Liver (tissue), 9 donors: ENCODE results near the gene OSGIN1. TPM values are rescaled to one million over a fixed set of nuclear protein-coding genes. Genes with fewer than 3 reads are reported as not detected.

Experiments used
- DNase-seq: peaks from one replicate; pipeline ENCODE4 v3.0.0-alpha.2; 2017; ENCODE audit warnings: low spot score
- H3K27ac ChIP-seq, 2 donors: one replicate each; pipeline ENCODE4 v1.7.0; 2013; ENCODE audit warnings: inconsistent platforms in 2 of 2, low read length in 2 of 2, control low read depth in 1 of 2, low read depth in 1 of 2, mild to moderate bottlenecking in 1 of 2
- H3K27me3 ChIP-seq, 4 donors: one replicate each; pipeline versions ENCODE4 v1.6.1 to v1.7.0; 2013; ENCODE audit warnings: low read length in 3 of 4, inconsistent platforms in 1 of 4, mild to moderate bottlenecking in 1 of 4, moderate library complexity in 1 of 4; ENCODE audit not compliant: control insufficient read depth in 4 of 4, insufficient read depth in 4 of 4
- H3K36me3 ChIP-seq, 4 donors: one replicate each; pipeline versions ENCODE4 v1.6.1 to v1.7.0; 2013; ENCODE audit warnings: low read length in 3 of 4, mild to moderate bottlenecking in 3 of 4, low read depth in 1 of 4, moderate library complexity in 1 of 4; ENCODE audit not compliant: control insufficient read depth in 4 of 4, insufficient read depth in 3 of 4
- H3K4me1 ChIP-seq, 4 donors: one replicate each; pipeline versions ENCODE4 v1.6.1 to v1.7.0; 2013; ENCODE audit warnings: low read length in 3 of 4, mild to moderate bottlenecking in 3 of 4, moderate library complexity in 1 of 4; ENCODE audit not compliant: control insufficient read depth in 4 of 4, insufficient read depth in 4 of 4
- H3K4me3 ChIP-seq, 3 donors: one replicate each; pipeline versions ENCODE4 v1.6.1 to v1.7.0; 2013; ENCODE audit warnings: low read length in 3 of 3, control low read depth in 1 of 3, low read depth in 1 of 3, mild to moderate bottlenecking in 1 of 3
- H3K9ac ChIP-seq, 2 donors: one replicate each; pipeline ENCODE4 v1.7.0; 2013; ENCODE audit warnings: low read length in 2 of 2, mild to moderate bottlenecking in 2 of 2, moderate library complexity in 2 of 2, control low read depth in 1 of 2, low read depth in 1 of 2
- H3K9me3 ChIP-seq, 4 donors: one replicate each; pipeline versions ENCODE4 v1.6.1 to v1.7.0; 2013; ENCODE audit warnings: low read length in 3 of 4; ENCODE audit not compliant: control insufficient read depth in 4 of 4
- EGR1 ChIP-seq, 2 donors: IDR thresholded peaks; 2 replicates each; pipeline ENCODE4 v1.6.1; 2016 to 2018; ENCODE audit warnings: antibody characterized with exemption in 2 of 2, low read depth in 2 of 2
- FOXA1 ChIP-seq: IDR thresholded peaks from 2 replicates; pipeline ENCODE4 v1.6.1; 2016; ENCODE audit warnings: antibody characterized with exemption
- FOXA2 ChIP-seq: IDR thresholded peaks from 2 replicates; pipeline ENCODE4 v1.6.1; 2016; ENCODE audit warnings: antibody characterized with exemption
- GABPA ChIP-seq, 2 donors: IDR thresholded peaks in 1 of 2; conservative IDR thresholded peaks in 1 of 2; 2 replicates each; pipeline ENCODE4 v1.6.1; 2016; ENCODE audit warnings: antibody characterized with exemption in 2 of 2, mild to moderate bottlenecking in 1 of 2, moderate library complexity in 1 of 2
- HNF4A ChIP-seq, 2 donors: conservative IDR thresholded peaks; 2 replicates each; pipeline ENCODE4 v1.6.1; 2016; ENCODE audit warnings: antibody characterized with exemption in 2 of 2, mild to moderate bottlenecking in 2 of 2
- HNF4G ChIP-seq: IDR thresholded peaks from 2 replicates; pipeline ENCODE4 v1.6.1; 2016; ENCODE audit warnings: antibody characterized with exemption
- JUND ChIP-seq, 2 donors: IDR thresholded peaks; 2 replicates each; pipeline ENCODE4 v1.6.1; 2016; ENCODE audit warnings: antibody characterized with exemption in 2 of 2
- NR2F2 ChIP-seq: IDR thresholded peaks from 2 replicates; pipeline ENCODE4 v1.6.1; 2016; ENCODE audit warnings: antibody characterized with exemption
- RAD21 ChIP-seq, 2 donors: IDR thresholded peaks; 2 replicates each; pipeline ENCODE4 v1.6.1; 2016; ENCODE audit warnings: antibody characterized with exemption in 2 of 2, mild to moderate bottlenecking in 2 of 2
- RXRA ChIP-seq, 2 donors: IDR thresholded peaks; 2 replicates each; pipeline ENCODE4 v1.6.1; 2017 to 2018; ENCODE audit warnings: antibody characterized with exemption in 2 of 2, mild to moderate bottlenecking in 1 of 2
- SP1 ChIP-seq: IDR thresholded peaks from 2 replicates; pipeline ENCODE4 v1.6.1; 2018; ENCODE audit warnings: antibody characterized with exemption, mild to moderate bottlenecking
- TAF1 ChIP-seq: conservative IDR thresholded peaks from 2 replicates; pipeline ENCODE4 v1.6.1; 2016; ENCODE audit warnings: antibody characterized with exemption, mild to moderate bottlenecking
- YY1 ChIP-seq: IDR thresholded peaks from 2 replicates; pipeline ENCODE4 v1.6.1; 2016; ENCODE audit warnings: antibody characterized with exemption, mild to moderate bottlenecking
- WGBS: extraction: QIAGEN DNeasy Blood & Tissue Kit; methylation state at CpG from one replicate; pipeline ENCODE4 v1.1.7; 2013; 5-methylcytosine and 5-hydroxymethylcytosine counted together
- polyA plus RNA-seq, 2 donors: library from polyadenylated mRNA; stranded (reverse) in 1 of 2; unstranded in 1 of 2; fragments of 200-250 nt in 1 of 2; fragments of >200 nt in 1 of 2; fragmentation: Nextera tagmentation in 1 of 2; extraction: Ambion mirVana in 1 of 2; gene quantifications; one replicate each; pipeline versions ENCODE4 v1.2.1 to v1.2.3, GENCODE V29; 2013 to 2015
- total RNA-seq, 2 donors: library from RNA; depleted of rRNA; stranded (reverse); fragments of >200 nt; gene quantifications; one replicate each; pipeline ENCODE4 v1.2.3, GENCODE V29; 2014
- TF ChIP-seq, protein P1 (sequence below): IDR thresholded peaks from 2 replicates; pipeline ENCODE4 v1.6.1; 2016; ENCODE audit warnings: antibody characterized with exemption
- TF ChIP-seq, protein P2 (sequence below): fragments of 150-350 bp; IDR thresholded peaks from 2 replicates; pipeline ENCODE4 v1.5.1; 2017; ENCODE audit warnings: improper control_type of control experiment, low read depth, low read length; ENCODE audit not compliant: missing input control
- TF ChIP-seq, protein P3 (sequence below): IDR thresholded peaks from 2 replicates; pipeline ENCODE4 v1.6.1; 2016; ENCODE audit warnings: antibody characterized with exemption
- TF ChIP-seq, protein P4 (sequence below): IDR thresholded peaks from 2 replicates; pipeline ENCODE4 v1.6.1; 2016; ENCODE audit warnings: antibody characterized with exemption, mild to moderate bottlenecking
- TF ChIP-seq, protein P5 (sequence below): IDR thresholded peaks from 2 replicates; pipeline ENCODE4 v1.6.1; 2016; ENCODE audit warnings: antibody characterized with exemption
- donor health status: healthy.
- donor health status: healthy.
- donor health status: healthy.
- donor health status: healthy.
- donor health status: healthy.

Gene OSGIN1
- total and polyA plus RNA-seq, 4 donors = 7.1 to 90.4 (median 60.4) TPM

DNA sequence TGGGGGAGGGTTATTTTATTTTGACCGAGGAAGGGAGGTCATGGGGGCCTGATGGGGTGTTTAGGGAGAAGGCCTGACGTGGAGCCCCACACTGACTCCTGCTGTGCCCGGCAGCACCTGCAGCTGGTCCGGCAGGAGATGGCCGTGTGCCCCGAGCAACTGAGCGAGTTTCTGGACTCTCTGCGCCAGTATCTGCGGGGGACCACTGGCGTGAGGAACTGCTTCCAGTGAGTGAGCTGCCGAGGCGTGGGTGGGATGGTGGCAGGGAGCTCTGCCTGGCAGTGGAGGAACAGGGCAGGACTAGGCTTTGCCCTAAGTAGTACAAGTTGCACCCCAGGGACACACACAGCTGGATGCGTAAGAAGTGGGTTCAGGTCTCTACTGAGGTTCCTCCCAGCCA is 45.1 kb downstream of the OSGIN1 start:
- TF ChIP-seq FOXA1 = no peak
- TF ChIP-seq TAF1 = no peak
- TF ChIP-seq SP1 = no peak
- no peak for TF ChIP-seq HNF4G
- TF ChIP-seq, protein P1, sequence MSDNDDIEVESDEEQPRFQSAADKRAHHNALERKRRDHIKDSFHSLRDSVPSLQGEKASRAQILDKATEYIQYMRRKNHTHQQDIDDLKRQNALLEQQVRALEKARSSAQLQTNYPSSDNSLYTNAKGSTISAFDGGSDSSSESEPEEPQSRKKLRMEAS = no peak
- TF ChIP-seq FOXA2 = no peak
- TF ChIP-seq, protein P2, sequence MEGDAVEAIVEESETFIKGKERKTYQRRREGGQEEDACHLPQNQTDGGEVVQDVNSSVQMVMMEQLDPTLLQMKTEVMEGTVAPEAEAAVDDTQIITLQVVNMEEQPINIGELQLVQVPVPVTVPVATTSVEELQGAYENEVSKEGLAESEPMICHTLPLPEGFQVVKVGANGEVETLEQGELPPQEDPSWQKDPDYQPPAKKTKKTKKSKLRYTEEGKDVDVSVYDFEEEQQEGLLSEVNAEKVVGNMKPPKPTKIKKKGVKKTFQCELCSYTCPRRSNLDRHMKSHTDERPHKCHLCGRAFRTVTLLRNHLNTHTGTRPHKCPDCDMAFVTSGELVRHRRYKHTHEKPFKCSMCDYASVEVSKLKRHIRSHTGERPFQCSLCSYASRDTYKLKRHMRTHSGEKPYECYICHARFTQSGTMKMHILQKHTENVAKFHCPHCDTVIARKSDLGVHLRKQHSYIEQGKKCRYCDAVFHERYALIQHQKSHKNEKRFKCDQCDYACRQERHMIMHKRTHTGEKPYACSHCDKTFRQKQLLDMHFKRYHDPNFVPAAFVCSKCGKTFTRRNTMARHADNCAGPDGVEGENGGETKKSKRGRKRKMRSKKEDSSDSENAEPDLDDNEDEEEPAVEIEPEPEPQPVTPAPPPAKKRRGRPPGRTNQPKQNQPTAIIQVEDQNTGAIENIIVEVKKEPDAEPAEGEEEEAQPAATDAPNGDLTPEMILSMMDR = no peak
- TF ChIP-seq, protein P3, sequence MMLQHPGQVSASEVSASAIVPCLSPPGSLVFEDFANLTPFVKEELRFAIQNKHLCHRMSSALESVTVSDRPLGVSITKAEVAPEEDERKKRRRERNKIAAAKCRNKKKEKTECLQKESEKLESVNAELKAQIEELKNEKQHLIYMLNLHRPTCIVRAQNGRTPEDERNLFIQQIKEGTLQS = no peak
- TF ChIP-seq JUND (IDR thresholded peaks at IDR 0.05) = no peak
- TF ChIP-seq HNF4A (conservative IDR thresholded peaks at IDR 0.05) = no peak
- TF ChIP-seq EGR1 (IDR thresholded peaks at IDR 0.05; ENCODE audit: low read depth in 2 of 2) = no peak
- TF ChIP-seq YY1 = no peak
- TF ChIP-seq, protein P4, sequence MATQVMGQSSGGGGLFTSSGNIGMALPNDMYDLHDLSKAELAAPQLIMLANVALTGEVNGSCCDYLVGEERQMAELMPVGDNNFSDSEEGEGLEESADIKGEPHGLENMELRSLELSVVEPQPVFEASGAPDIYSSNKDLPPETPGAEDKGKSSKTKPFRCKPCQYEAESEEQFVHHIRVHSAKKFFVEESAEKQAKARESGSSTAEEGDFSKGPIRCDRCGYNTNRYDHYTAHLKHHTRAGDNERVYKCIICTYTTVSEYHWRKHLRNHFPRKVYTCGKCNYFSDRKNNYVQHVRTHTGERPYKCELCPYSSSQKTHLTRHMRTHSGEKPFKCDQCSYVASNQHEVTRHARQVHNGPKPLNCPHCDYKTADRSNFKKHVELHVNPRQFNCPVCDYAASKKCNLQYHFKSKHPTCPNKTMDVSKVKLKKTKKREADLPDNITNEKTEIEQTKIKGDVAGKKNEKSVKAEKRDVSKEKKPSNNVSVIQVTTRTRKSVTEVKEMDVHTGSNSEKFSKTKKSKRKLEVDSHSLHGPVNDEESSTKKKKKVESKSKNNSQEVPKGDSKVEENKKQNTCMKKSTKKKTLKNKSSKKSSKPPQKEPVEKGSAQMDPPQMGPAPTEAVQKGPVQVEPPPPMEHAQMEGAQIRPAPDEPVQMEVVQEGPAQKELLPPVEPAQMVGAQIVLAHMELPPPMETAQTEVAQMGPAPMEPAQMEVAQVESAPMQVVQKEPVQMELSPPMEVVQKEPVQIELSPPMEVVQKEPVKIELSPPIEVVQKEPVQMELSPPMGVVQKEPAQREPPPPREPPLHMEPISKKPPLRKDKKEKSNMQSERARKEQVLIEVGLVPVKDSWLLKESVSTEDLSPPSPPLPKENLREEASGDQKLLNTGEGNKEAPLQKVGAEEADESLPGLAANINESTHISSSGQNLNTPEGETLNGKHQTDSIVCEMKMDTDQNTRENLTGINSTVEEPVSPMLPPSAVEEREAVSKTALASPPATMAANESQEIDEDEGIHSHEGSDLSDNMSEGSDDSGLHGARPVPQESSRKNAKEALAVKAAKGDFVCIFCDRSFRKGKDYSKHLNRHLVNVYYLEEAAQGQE = no peak
- no peak for TF ChIP-seq GABPA (IDR thresholded peaks at IDR 0.05 in 1 of 2, conservative IDR thresholded peaks at IDR 0.05 in 1 of 2)
- no peak for TF ChIP-seq RAD21 (IDR thresholded peaks at IDR 0.05)
- TF ChIP-seq RXRA (IDR thresholded peaks at IDR 0.05) = no peak
- no peak for TF ChIP-seq NR2F2
- TF ChIP-seq, protein P5, sequence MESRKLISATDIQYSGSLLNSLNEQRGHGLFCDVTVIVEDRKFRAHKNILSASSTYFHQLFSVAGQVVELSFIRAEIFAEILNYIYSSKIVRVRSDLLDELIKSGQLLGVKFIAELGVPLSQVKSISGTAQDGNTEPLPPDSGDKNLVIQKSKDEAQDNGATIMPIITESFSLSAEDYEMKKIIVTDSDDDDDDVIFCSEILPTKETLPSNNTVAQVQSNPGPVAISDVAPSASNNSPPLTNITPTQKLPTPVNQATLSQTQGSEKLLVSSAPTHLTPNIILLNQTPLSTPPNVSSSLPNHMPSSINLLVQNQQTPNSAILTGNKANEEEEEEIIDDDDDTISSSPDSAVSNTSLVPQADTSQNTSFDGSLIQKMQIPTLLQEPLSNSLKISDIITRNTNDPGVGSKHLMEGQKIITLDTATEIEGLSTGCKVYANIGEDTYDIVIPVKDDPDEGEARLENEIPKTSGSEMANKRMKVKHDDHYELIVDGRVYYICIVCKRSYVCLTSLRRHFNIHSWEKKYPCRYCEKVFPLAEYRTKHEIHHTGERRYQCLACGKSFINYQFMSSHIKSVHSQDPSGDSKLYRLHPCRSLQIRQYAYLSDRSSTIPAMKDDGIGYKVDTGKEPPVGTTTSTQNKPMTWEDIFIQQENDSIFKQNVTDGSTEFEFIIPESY = no peak
- Histone ChIP-seq H3K27ac (no peak overlapping the region), H3K9ac (no peak overlapping the region), H3K4me1 (no peaks in the 10 kb centered on the region), H3K27me3 (no peaks in the 10 kb centered on the region), H3K9me3 (no peaks in the 10 kb centered on the region), H3K4me3 (no peak overlapping the region), H3K36me3 (peaks cover 0 to 49% (median 16%) of the 10 kb centered on the region in 4 donors)
- 90% methylated on average over 13 of the region's 13 CpGs for WGBS
- DNase-seq = no peak
